ENCODE measurements around the gene TENT5C.
"Not testable (repeated sequence)": the region's sequence is repeated elsewhere in the genome, so short reads cannot be mapped to it uniquely, and the experiment has no call there.

TENT5C gene

DNA sequence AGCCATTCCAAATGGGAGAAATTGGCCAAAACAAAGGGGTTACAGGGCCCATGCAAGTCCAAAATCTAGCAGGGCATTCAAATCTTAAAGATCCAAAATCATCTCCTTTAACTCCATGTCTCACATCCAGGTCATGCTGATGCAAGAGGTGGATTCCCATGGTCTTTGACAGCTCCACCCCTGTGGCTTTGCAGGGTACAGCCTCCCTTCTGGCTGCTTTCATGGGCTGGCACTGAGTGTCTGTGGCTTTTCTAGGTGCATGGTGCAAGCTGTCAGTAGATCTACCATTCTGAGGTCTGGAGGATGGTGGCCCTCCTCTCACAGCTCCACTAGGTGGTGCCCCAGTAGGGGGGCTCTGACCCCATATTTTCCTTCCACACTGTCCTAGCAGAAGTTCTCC is 47.4 kb upstream of the TENT5C start:
- H3K4me3 ChIP-seq (ENCODE audit: low read length, poor library complexity, severe bottlenecking); H3K4me1 ChIP-seq (ENCODE audit: insufficient read depth, low read length, poor library complexity, severe bottlenecking); H4K20me1 ChIP-seq (ENCODE audit: insufficient read depth, low read length, poor library complexity, severe bottlenecking); H3K79me2 ChIP-seq (ENCODE audit: insufficient read depth, low read length); H3K36me3 ChIP-seq (ENCODE audit: insufficient read depth, low read length); H3F3A ChIP-seq (ENCODE audit: low read depth); H2AFZ ChIP-seq (ENCODE audit: low read length); H3K9ac ChIP-seq (ENCODE audit: low read depth, low read length, poor library complexity, severe bottlenecking); H3K9me3 ChIP-seq (ENCODE audit: insufficient read depth, low read depth, low read length); H3K4me2 ChIP-seq (ENCODE audit: low read depth, low read length, poor library complexity, severe bottlenecking); H3K27me3 ChIP-seq (ENCODE audit: insufficient read depth, low read length, poor library complexity, severe bottlenecking); H3K9me2 ChIP-seq (replicated peaks; ENCODE audit: low read depth, low read length): not testable (repeated sequence)
- 0 out of 2 replicates have a peak, but pooled peaks have one; percentile 9 for TF ChIP-seq CTCF (conservative IDR thresholded peaks at IDR 0.05; ENCODE audit: low read length)

DNA sequence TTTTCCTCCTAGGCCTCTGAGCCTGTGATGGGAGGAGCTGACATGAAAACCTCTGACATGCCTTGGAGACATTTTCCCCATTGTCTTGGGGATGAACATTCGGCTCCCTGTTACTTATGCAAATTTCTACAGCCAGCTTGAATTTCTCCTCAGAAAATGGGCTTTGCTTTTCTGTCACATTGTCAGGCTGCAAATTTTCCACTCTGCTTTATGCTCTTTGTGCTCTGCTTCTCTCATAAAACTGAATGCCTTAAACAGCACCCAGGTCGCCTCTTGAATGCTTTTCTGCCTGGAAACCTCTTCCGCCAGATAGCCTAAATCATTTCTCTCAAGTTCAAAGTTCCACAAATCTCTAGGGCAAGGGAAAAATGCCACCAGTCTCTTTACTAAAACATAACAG is 46.7 kb upstream of the TENT5C start:
- no peaks in the 10 kb centered on the region for H3K79me2 ChIP-seq (ENCODE audit: insufficient read depth, low read length)
- no peak for TF ChIP-seq CTCF (conservative IDR thresholded peaks at IDR 0.05; ENCODE audit: low read length)
- no peak for TF ChIP-seq EZH2phosphoT487 (IDR thresholded peaks at IDR 0.05; ENCODE audit: borderline replicate concordance)
- no peak overlapping the region for H3K4me3 ChIP-seq (ENCODE audit: low read length, poor library complexity, severe bottlenecking)
- peaks cover 6% of the 10 kb centered on the region for H3K4me1 ChIP-seq (ENCODE audit: insufficient read depth, low read length, poor library complexity, severe bottlenecking)
- no peak overlapping the region for H3K4me2 ChIP-seq (ENCODE audit: low read depth, low read length, poor library complexity, severe bottlenecking)
- no peaks in the 10 kb centered on the region for H3K36me3 ChIP-seq (ENCODE audit: insufficient read depth, low read length)
- no peaks in the 10 kb centered on the region for H4K20me1 ChIP-seq (ENCODE audit: insufficient read depth, low read length, poor library complexity, severe bottlenecking)
- no peak overlapping the region for H3K9ac ChIP-seq (ENCODE audit: low read depth, low read length, poor library complexity, severe bottlenecking)
- H3K27me3 ChIP-seq (ENCODE audit: insufficient read depth, low read length, poor library complexity, severe bottlenecking): no peaks in the 10 kb centered on the region
- no peak overlapping the region for H2AFZ ChIP-seq (ENCODE audit: low read length)
- no peaks in the 10 kb centered on the region for H3K9me2 ChIP-seq (replicated peaks; ENCODE audit: low read depth, low read length)
- H3K9me3 ChIP-seq (ENCODE audit: insufficient read depth, low read depth, low read length): no peaks in the 10 kb centered on the region
- H3F3A ChIP-seq (ENCODE audit: low read depth): no peaks in the 10 kb centered on the region

- Histone ChIP-seq H3K9me3 (ENCODE audit: insufficient read depth, low read depth, low read length) (no peaks in the 10 kb centered on the region), H3K79me2 (ENCODE audit: insufficient read depth, low read length) (no peaks in the 10 kb centered on the region), H3K27me3 (ENCODE audit: insufficient read depth, low read length, poor library complexity, severe bottlenecking) (no peaks in the 10 kb centered on the region), H3K9ac (ENCODE audit: low read depth, low read length, poor library complexity, severe bottlenecking) (no peak overlapping the region), H3K4me1 (ENCODE audit: insufficient read depth, low read length, poor library complexity, severe bottlenecking) (peaks cover 6% of the 10 kb centered on the region), H3F3A (ENCODE audit: low read depth) (no peaks in the 10 kb centered on the region), H3K4me3 (ENCODE audit: low read length, poor library complexity, severe bottlenecking) (no peak overlapping the region), H3K36me3 (ENCODE audit: insufficient read depth, low read length) (no peaks in the 10 kb centered on the region), H3K4me2 (ENCODE audit: low read depth, low read length, poor library complexity, severe bottlenecking) (no peak overlapping the region), H3K9me2 (replicated peaks; ENCODE audit: low read depth, low read length) (no peaks in the 10 kb centered on the region), H2AFZ (ENCODE audit: low read length) (no peak overlapping the region), H4K20me1 (ENCODE audit: insufficient read depth, low read length, poor library complexity, severe bottlenecking) (no peaks in the 10 kb centered on the region)
- TF ChIP-seq EZH2phosphoT487 (IDR thresholded peaks at IDR 0.05; ENCODE audit: borderline replicate concordance) (no peak), CTCF (conservative IDR thresholded peaks at IDR 0.05; ENCODE audit: low read length) (no peak)
These were observed 45.9 kb upstream of the TENT5C start for GRCh38 chr1:117559985-117560384.
